GM03348 (cell line): Measurements from ENCODE around the gene SCGN.
A peak's percentile ranks its signal among the peaks of the same experiment; 100 is the strongest.

Experiments
- DNase-seq: peaks from one replicate; pipeline ENCODE4 v3.0.0; 2012; ENCODE audit warnings: low spot score

Gene SCGN

GRCh38 chr6:25652007-25652515 is at the start of gene SCGN:
Gene SCGN (plus strand): TSS chr6:25652215. CDS start chr6:25652404, 189 bp downstream.
- peak; percentile 84 for DNase-seq

DNA sequence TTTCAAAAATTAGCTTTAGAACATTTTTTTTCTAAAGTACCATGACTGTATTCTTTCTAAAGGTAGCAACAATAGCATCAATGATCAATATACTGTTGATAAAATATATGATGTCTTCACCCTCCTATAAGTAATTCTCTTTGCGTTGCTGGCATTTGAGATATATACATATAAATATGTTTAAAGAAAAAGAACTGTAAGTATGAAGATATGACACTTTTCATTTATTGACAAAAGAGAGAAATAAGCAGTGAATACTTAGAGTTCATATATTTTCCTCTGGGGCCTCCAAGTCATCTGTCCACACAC is 49.4 kb upstream of the SCGN start:
- DNase-seq, result no peak

- no peak for DNase-seq
Measured at GRCh38 chr6:25603251-25603650, 48.8 kb upstream of the SCGN start.

- DNase-seq, result no peak
Measured at GRCh38 chr6:25606151-25606550, 45.9 kb upstream of the SCGN start.

DNA sequence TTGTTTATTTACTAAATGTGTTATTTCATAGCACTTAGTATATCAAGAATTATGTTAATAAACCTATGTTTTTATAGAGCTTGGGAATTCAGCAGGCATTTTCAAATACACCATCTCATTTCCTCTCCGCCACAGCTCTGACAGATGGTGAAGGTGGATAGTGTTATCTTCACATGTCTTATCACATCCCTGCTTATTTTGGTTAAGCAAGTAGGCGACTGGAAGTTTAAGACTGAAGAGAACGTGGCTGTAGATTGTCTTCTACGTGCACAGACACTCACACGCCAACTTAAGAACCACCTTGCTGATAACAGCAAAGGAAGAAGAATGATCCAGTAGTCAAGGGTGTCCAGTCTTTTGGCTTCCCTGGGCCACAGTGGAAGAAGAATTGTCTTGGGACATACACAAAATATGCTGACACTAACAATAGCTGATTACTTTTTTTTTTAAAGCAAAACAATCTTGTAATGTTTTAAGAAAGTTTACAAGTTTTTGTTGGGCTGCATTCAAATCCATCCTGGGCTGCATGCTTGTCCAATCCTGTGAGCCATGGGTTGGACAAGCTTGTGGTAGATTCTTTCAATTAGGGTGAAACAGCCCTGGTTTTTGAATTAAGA is 43.3 kb upstream of the SCGN start:
- DNase-seq, result no peak

DNA sequence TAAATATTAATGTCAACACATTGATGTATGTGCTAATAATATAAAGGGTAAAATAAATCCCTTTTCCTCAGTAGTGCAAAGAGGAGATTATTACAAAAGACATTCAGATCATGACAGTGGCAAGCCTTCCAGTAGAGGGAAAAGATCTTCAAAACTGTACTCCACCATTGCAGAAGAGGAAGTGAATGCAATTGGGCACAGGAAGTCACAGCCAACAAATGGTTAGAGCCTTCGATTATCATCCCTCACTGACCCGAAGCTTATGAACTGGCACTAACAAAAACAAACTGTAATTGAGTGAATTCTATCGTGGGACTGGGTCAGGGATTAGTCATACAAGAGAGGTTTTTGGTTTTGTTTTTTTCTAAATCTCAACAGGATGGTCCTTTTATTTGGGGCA is 39.3 kb upstream of the SCGN start:
- no peak for DNase-seq

- no peak for DNase-seq
Measured at GRCh38 chr6:25613415-25613814, 38.6 kb upstream of the SCGN start.

- DNase-seq, result no peak
Measured at GRCh38 chr6:25614052-25614451, 38.0 kb upstream of the SCGN start.

GRCh38 chr6:25615471-25615870 is 36.5 kb upstream of the SCGN start:
- DNase-seq, result no peak

DNA sequence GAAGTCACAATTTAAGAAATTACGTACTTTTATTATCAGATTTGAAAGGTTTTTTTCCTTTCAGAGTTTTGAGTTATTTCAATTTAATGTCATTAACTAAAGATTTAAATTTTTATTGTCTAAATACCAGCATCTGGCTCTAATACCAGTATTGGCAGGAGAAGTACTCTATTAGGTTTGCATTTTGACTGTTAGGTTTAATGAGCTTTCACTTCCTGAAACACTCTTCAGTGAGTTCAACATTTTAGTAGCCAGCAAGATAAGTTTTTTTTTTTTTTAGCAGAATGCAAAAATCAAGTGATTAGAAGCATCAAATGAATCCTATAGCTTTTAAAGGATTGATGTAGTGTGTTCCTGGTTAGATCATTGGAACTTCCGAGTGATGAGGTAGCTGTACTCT is 34.0 kb upstream of the SCGN start:
- DNase-seq, result no peak

DNA sequence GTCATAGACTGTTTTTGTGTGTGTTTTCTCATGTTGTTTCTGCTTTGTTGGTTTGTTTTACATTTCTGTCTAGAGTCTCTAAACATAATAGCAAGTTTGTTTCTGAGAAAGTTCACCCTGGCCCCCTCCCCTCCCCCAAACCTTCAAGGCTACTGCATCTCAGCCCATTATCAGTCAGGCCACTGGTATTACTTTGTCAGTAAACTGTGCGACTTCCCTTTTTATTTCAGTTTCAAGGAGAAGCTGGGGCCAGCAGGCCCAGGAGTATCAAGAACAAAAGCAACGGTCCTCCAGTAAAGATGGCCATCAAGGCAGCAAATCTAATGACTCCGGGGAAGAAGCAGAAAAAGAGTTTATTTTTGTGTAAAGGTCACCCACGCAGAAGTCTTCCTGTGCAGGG is 32.8 kb upstream of the SCGN start:
- no peak for DNase-seq

GRCh38 chr6:25620391-25620790 is 31.6 kb upstream of the SCGN start:
- DNase-seq, result no peak

- DNase-seq, result no peak
Measured at GRCh38 chr6:25623065-25623464, 28.9 kb upstream of the SCGN start.

- no peak for DNase-seq
Measured at GRCh38 chr6:25623879-25624278, 28.1 kb upstream of the SCGN start.

GRCh38 chr6:25627001-25627400 is 25.0 kb upstream of the SCGN start:
- DNase-seq, result no peak

- no peak for DNase-seq
Measured at GRCh38 chr6:25628471-25629197, 23.4 kb upstream of the SCGN start.

DNA sequence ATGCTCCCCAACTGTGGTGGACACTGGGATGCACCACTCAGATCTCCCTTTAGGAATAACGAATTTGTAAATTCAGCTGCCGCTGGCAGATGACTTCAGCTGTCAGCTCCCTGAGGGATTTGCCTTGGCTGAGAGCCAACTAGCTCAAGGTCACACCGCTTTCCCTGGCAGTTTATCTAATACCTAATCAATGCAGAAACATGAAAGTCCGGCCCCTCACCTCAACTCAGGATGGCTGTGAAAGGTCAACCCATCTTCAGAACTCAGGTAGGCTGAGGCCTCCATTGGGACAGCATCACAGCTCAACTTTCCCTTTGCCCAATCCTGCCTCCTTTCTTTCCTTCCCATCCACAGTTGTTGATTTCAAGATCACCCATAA is 22.8 kb upstream of the SCGN start:
- DNase-seq, result no peak

GRCh38 chr6:25630508-25631278 is 21.3 kb upstream of the SCGN start:
- no peak for DNase-seq

GRCh38 chr6:25635886-25636317 is 16.1 kb upstream of the SCGN start:
- DNase-seq, result no peak

GRCh38 chr6:25637211-25637610 is 14.8 kb upstream of the SCGN start:
- DNase-seq, result no peak

- DNase-seq, result no peak
Measured at GRCh38 chr6:25637960-25638434, 14.0 kb upstream of the SCGN start.

GRCh38 chr6:25639653-25640052 is 12.4 kb upstream of the SCGN start:
- DNase-seq, result no peak

DNA sequence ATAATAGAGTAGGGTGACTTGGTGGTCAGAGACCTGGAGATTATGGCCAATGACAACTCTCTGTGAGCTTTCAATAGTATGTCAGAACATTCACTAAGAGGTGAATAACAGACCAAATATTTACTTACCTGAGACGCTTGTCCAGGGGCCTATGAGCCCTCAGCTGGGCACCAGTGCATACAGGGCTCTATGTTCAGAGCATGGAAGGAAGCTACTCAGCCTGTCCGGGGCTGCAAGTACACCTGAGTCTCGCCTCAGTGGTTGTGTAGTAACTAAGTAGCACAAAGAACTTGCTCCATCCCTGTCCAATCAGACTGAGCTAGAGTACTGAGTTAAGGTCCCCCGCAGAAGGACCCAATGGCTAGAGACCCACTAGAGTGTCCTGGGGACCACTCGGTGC is 11.6 kb upstream of the SCGN start:
- no peak for DNase-seq
